ENCODE results near the gene GOLGA6L22.
"Not testable (repeated sequence)": the region's sequence is repeated elsewhere in the genome, so short reads cannot be mapped to it uniquely, and the experiment has no call there.

GOLGA6L22 gene, protein sequence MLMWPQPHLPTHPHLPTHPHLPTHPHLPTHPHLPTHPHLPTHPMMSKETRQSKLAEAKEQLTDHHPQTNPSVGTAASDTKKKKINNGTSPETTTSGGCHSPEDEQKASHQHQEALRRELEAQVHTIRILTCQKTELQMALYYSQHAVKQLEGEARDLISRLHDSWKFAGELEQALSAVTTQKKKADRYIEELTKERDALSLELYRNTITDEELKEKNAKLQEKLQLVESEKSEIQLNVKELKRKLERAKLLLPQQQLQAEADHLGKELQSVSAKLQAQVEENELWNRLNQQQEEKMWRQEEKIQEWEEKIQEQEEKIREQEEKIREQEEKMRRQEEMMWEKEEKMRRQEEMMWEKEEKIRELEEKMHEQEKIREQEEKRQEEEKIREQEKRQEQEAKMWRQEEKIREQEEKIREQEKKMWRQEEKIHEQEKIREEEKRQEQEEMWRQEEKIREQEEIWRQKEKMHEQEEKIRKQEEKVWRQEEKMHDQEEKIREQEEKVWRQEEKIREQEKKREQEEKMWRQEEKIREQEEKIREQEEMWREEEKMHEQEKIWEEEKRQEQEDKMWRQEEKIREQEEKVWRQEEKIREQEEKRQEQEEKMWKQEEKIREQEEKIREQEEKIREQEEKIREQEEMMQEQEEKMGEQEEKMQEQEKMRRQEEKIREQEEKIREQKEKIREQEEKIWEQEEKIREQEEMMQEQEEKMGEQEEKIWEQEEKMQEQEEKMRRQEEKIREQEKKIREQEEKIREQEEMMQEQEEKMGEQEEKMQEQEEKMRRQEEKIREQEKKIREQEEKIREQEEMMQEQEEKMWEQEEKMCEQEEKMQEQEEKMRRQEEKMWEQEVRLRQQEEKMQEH

GRCh38 chr15:22458603-22459002 is at the start of gene GOLGA6L22:
Gene GOLGA6L22, plus strand, starts transcription at chr15:22458903. Its CDS starts 91 bp downstream, at chr15:22458994.
- not testable (repeated sequence) for DNase-seq (ENCODE audit: low read depth); H3K4me3 ChIP-seq (ENCODE audit: low read depth, low read length)

DNA sequence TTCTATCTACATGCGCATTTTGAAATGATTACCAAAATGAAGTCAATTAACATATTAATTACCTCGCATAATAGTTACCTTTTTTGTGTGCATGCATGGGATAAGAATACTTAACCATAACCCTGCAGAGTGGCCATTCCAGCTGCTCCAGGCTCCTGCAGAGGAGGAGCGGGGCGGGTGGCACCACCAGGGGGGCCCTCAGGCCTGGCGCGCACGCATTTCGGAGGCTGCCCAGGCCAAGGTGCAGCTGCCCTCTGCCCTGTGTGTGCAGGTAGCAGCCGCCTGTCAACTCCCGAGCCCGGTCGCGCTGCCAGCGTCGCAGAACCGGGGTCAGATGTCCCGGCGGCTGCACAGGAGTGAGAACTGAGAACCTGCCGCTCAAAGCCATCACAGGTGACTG is 41.4 kb upstream of the GOLGA6L22 start:
- not testable (repeated sequence) for H3K4me3 ChIP-seq (ENCODE audit: low read depth, low read length); DNase-seq (ENCODE audit: low read depth)

DNA sequence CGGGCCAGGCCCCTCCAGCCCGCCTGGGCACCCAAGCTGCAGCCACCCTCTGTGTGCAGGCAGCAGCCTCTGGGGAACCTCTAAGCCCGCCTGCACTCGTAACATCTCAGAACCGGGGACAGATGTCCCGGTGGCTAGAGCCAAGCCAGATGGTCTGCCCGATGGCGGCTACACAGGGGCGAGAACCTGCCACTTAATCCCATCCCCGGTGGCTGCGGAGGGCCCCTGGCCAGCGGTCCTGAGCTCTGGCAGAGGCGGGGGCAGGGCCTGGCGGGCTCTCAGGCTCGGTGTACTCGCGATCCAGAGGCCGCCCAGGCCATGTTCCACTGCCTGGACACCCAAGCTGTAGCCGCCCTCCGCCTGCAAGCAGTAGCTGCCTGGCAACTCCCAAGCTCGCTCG is 40.9 kb upstream of the GOLGA6L22 start:
- H3K4me3 ChIP-seq (ENCODE audit: low read depth, low read length); DNase-seq (ENCODE audit: low read depth): not testable (repeated sequence)

DNA sequence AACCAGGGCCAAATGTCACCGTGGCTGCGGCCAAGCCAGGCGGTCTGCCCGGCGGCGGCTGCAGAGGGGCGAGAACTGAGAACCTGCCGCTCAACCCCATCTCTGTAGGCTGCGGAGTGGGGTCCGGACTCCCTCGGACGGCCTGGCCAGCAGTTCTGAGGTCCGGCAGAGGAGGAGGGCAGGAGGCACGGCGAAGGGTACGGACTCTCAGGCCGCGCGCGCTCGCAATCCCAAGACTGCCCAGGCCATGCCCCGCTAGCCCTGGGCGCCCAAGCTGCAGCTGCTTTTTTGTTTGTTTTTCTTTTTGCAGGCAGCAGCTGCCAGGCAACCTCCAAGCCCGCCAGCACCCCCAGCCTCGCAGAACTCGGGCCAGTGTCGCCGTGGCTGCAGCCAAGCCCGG is 40.5 kb upstream of the GOLGA6L22 start:
- DNase-seq (ENCODE audit: low read depth); H3K4me3 ChIP-seq (ENCODE audit: low read depth, low read length): not testable (repeated sequence)

DNA sequence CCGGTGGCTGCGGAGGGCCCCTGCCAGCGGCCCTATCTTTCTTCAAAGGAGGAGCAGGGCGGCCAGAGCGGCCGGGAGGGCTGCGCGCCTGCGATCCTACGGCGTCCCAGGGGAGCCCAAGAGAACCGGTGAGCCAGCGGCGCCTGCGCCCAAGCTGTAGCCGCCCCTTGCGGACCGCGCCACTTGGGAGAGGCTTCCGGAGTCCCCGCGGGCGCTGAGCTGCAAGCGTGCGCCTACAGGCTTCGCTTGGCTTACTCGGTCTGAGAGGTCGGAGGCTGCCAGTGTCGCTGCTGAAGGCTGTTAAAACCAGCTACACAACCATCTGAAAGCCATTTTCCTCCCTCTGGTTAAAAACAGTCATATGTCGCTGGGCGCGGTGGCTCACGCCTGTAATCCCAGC is 40.0 kb upstream of the GOLGA6L22 start:
- DNase-seq (ENCODE audit: low read depth); H3K4me3 ChIP-seq (ENCODE audit: low read depth, low read length): not testable (repeated sequence)

DNA sequence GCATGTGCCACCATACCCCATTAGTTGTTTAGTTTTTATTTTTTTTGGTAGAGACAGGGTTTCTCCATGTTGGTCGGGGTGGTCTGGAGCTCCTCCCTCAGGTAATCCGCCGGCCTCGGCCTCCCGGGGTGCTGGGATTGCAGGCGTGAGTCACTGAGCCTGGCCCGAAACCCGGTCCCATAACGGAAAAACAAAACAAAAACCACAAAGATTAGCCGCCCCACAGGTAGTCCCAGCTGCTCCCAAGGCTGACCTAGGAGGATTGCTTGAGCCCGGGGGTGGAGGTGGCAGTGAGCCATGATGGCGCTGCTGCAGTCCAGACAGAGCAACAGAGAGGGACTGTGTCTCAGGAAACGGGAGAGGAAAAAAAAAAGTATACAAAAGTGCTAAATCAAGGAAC is 38.4 kb upstream of the GOLGA6L22 start:
- not testable (repeated sequence) for H3K4me3 ChIP-seq (ENCODE audit: low read depth, low read length); DNase-seq (ENCODE audit: low read depth)

- not testable (repeated sequence) for H3K4me3 ChIP-seq (ENCODE audit: low read depth, low read length)
These were observed 29.3 kb upstream of the GOLGA6L22 start for GRCh38 chr15:22429426-22429825.

GRCh38 chr15:22431687-22432086 is 27.0 kb upstream of the GOLGA6L22 start:
- H3K4me3 ChIP-seq (ENCODE audit: low read depth, low read length); DNase-seq (ENCODE audit: low read depth): not testable (repeated sequence)

More at GRCh38 chr15:22429426-22429825, 29.3 kb upstream of the GOLGA6L22 start:
- not testable (repeated sequence) for DNase-seq (ENCODE audit: low read depth)

DNA sequence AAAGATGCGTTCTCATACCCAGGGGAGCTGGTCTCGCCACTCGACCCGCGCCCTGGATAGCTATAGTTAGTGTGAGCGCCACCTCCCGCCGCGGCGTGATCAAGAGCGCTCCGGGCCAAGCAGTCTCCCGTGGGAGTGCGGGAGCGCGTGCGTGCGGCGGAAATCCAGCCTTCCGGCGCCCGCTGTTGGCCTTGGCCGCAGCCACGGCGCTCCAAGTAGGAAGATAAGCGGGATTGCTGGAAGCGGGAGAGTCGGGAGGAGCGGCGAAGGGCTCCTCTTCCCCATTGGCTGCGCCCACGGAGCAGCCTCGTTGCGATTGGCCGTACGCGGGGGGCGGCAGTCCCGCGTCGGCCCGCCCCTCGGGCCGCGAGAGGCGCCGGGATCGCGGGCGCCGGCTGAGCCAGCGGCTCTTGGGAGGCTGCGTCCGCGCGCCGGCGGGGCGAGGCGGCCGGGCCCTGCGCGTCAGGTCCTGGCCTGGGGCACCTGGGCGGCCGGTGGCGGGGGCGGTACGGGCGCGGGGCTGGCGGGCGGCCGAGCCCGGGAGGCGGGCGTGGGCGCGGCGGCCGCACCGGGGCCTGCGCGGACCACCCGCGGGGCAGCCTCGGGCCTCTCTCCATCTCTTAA is 35.9 kb downstream of the GOLGA6L22 start:
- H3K4me3 ChIP-seq (ENCODE audit: low read depth, low read length): peak overlapping the region; percentile 60
- DNase-seq (ENCODE audit: low read depth): not testable (repeated sequence)

GRCh38 chr15:22497200-22497599 is 38.5 kb downstream of the GOLGA6L22 start:
- H3K4me3 ChIP-seq (ENCODE audit: low read depth, low read length); DNase-seq (ENCODE audit: low read depth): not testable (repeated sequence)

DNA sequence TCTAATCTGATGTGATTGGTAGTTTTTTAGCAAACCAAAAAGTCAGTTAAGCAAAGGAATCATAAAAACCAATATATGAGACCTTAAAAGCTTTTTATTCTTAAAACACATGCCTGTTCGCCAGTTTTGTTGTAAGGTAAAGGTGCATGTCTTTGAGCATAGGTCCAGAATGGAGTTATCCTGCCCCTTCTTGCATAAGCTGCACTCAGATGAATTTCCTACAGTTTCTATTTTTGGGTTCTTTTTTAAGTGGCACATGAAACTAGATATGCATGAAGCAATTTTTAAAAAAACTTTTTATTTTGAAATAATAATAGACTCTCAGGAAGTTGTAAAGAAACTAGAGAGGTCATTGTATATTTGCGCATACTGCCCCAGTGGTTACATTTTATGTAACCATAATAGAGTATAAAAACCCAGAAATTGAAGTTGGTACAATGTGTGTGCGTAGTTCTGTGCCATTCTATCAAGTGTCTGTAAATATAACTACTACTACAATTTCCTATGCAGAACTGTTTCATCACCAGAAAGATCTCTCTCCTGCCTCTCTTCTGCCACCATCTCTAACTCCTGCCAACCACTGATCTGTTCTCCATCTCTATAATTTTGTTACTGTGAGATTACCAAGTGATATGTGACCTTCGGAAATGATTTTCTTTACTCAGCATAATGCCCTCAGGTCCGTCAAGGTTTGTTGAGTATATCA is 39.7 kb downstream of the GOLGA6L22 start:
- H3K4me3 ChIP-seq (ENCODE audit: low read depth, low read length); DNase-seq (ENCODE audit: low read depth): not testable (repeated sequence)

DNA sequence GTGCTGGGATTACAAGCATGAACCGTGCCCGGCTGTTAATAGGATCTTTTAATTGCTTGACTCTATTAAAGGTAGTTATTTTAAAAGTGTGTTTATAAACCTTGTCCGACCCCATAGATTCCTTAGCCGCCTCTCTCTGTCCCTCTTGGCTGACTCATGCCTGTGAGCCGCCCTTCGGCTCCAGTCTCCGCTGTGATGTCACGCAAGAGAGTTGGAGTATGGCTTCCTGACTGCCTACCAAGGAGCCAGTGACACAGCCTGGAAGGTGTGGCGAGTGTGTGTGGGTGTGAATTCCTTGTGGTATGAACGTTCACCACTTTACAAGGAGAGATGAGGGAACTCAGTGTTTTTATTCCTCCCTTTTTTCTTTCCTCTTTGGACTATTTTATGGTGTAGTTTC is 43.6 kb downstream of the GOLGA6L22 start:
- H3K4me3 ChIP-seq (ENCODE audit: low read depth, low read length); DNase-seq (ENCODE audit: low read depth): not testable (repeated sequence)

- not testable (repeated sequence) for DNase-seq (ENCODE audit: low read depth); H3K4me3 ChIP-seq (ENCODE audit: low read depth, low read length)
These were observed 48.3 kb downstream of the GOLGA6L22 start for GRCh38 chr15:22506959-22507358.

DNA sequence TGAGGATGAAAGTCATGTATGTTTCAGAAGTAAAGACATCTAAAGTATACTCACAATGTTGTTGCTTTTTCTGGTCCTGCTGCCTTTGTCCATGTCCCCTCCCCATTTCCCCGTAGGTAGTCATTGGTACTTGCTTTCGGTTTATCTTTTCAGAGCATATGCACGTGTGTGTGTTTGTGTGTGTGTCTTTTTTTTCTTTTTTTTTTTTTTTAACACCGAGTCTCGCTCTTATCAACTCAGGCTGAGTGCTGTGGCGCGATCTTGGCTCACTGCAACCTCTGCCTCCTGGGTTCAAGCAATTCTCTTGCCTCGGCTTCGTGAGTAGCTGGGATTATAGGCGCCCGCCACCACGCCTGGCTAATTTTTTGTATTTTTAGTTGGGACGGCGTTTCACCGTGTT is 57.4 kb downstream of the GOLGA6L22 start:
- DNase-seq (ENCODE audit: low read depth); H3K4me3 ChIP-seq (ENCODE audit: low read depth, low read length): not testable (repeated sequence)
